Gastrocnemius medialis (tissue), 4 donors: ENCODE results near the gene SLC25A39. TPM values are rescaled to one million over a fixed set of nuclear protein-coding genes. Genes with fewer than 3 reads are reported as not detected.

ENCODE experiments used
- ATAC-seq, 2 donors: fragments of 150-250 bp; one replicate each; pipeline ENCODE4 v1.9.1; 2016
- DNase-seq, 2 donors: peaks; one replicate each; pipeline ENCODE4 v3.0.0-alpha.2; 2019
- H3K27ac ChIP-seq, 4 donors: fragments of 200-600 bp; sonication (generic); 1 replicate in 1 of 4; 2 replicates in 3 of 4; pipeline ENCODE4 v1.5.1; 2016 to 2018; ENCODE audit warnings: mild to moderate bottlenecking in 2 of 4, moderate library complexity in 1 of 4
- H3K27me3 ChIP-seq, 3 donors: fragments of 200-600 bp; sonication (generic) in 2 of 3; 1 replicate in 1 of 3; 2 replicates in 2 of 3; pipeline versions ENCODE4 v1.5.1 to v1.6.0; 2016 to 2019; ENCODE audit warnings: mild to moderate bottlenecking in 1 of 3, moderate library complexity in 1 of 3
- H3K36me3 ChIP-seq, 2 donors: fragments of 200-600 bp; sonication (generic) in 1 of 2; one replicate each; pipeline ENCODE4 v1.5.1; 2017 to 2018
- H3K4me1 ChIP-seq, 2 donors: fragments of 200-600 bp; sonication (generic) in 1 of 2; one replicate each; pipeline ENCODE4 v1.5.1; 2016 to 2017; ENCODE audit warnings: mild to moderate bottlenecking in 2 of 2
- H3K4me3 ChIP-seq, 4 donors: fragments of 200-600 bp; sonication (generic) in 3 of 4; 1 replicate in 1 of 4; 2 replicates in 3 of 4; pipeline ENCODE4 v1.5.1; 2016 to 2019; ENCODE audit warnings: mild to moderate bottlenecking in 2 of 4
- H3K9me3 ChIP-seq, 3 donors: fragments of 200-600 bp; sonication (generic) in 2 of 3; 1 replicate in 1 of 3; 2 replicates in 2 of 3; pipeline ENCODE4 v1.5.1; 2016 to 2019
- POLR2A ChIP-seq, 2 donors: fragments of 450-650 bp; IDR thresholded peaks; one replicate each; pipeline ENCODE4 v1.6.1; 2017; ENCODE audit warnings: antibody characterized with exemption in 2 of 2, mild to moderate bottlenecking in 2 of 2, moderate library complexity in 2 of 2
- in situ Hi-C, 4 donors: fragments of 200-750 bp; cut with MboI; loops; one replicate each; pipeline versions ENCODE4 v1.15.0 to v1.8.0; 2017; ENCODE audit warnings: low sequenced_read_pairs in 4 of 4
- intact Hi-C: fragments of 100-400 bp; cut with DNase I; formaldehyde crosslinking; loops from one replicate; pipeline ENCODE4 v1.15.1; 2023; ENCODE audit warnings: low total_unique reads
- total RNA-seq, 4 donors: library from RNA; depleted of rRNA; stranded (reverse); fragments of >200 nt; gene quantifications; one replicate each; pipeline versions ENCODE4 v1.1.0 to v1.2.3, GENCODE V29; 2016
- TF ChIP-seq, protein P1 (sequence below), 5 experiments: fragments of 450-650 bp in 3 of 5; fragments of 200-600 bp in 2 of 5; sonication (generic) in 2 of 5; IDR thresholded peaks in 4 of 5; conservative IDR thresholded peaks in 1 of 5; 1 replicate in 4 of 5; 2 replicates in 1 of 5; pipeline ENCODE4 v1.5.1; 2016 to 2019; ENCODE audit warnings: antibody characterized with exemption in 5 of 5, mild to moderate bottlenecking in 3 of 5, moderate library complexity in 3 of 5

SLC25A39 gene
- total RNA-seq, 4 donors from 2014 or later = 36.7 to 44.2 (median 38.4) TPM

DNA sequence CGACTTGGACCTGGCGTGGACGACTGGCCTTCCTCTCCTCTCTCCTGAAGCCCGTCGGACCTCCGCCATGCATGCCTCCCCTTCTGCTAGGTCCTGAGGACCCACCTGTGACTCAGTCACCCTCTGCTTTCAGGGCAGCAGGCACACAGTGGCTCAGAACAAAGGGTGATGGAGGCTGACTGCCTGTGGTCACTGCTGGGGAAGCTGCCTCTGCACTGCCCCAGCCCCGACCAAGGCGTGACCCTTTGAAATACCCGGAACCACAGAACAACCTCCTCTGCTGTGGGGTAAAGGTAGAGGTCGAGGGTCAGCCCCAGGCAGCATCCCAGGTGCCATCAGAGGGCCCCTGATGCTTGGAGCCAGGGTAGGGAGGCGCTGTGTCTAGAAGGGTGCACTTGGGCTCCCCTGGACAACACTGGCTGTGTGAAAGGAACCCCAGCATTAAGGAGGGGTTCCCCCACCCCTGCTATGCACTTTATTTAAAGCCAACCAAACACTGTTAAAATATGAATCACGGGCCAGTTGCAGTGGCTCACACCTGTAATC is 44.2 kb downstream of the SLC25A39 start:
- Histone ChIP-seq H3K36me3 (no peaks in the 10 kb centered on the region), H3K27ac (peak overlapping the region in 3 of 4 donors; percentile 37 to 64 (median 56)), H3K9me3 (no peaks in the 10 kb centered on the region), H3K4me1 (peaks cover 4 to 9% of the 10 kb centered on the region in 2 donors), H3K27me3 (no peaks in the 10 kb centered on the region), H3K4me3 (no peak overlapping the region)
- ATAC-seq (no peak), DNase-seq (no peak)
- in situ Hi-C loops (no loop called here), intact Hi-C loops (no loop called here)
- TF ChIP-seq POLR2A (IDR thresholded peaks at IDR 0.05) = no peak
- TF ChIP-seq, protein P1, sequence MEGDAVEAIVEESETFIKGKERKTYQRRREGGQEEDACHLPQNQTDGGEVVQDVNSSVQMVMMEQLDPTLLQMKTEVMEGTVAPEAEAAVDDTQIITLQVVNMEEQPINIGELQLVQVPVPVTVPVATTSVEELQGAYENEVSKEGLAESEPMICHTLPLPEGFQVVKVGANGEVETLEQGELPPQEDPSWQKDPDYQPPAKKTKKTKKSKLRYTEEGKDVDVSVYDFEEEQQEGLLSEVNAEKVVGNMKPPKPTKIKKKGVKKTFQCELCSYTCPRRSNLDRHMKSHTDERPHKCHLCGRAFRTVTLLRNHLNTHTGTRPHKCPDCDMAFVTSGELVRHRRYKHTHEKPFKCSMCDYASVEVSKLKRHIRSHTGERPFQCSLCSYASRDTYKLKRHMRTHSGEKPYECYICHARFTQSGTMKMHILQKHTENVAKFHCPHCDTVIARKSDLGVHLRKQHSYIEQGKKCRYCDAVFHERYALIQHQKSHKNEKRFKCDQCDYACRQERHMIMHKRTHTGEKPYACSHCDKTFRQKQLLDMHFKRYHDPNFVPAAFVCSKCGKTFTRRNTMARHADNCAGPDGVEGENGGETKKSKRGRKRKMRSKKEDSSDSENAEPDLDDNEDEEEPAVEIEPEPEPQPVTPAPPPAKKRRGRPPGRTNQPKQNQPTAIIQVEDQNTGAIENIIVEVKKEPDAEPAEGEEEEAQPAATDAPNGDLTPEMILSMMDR (IDR thresholded peaks at IDR 0.05 in 4 of 5, conservative IDR thresholded peaks at IDR 0.05 in 1 of 5) = no peak

DNA sequence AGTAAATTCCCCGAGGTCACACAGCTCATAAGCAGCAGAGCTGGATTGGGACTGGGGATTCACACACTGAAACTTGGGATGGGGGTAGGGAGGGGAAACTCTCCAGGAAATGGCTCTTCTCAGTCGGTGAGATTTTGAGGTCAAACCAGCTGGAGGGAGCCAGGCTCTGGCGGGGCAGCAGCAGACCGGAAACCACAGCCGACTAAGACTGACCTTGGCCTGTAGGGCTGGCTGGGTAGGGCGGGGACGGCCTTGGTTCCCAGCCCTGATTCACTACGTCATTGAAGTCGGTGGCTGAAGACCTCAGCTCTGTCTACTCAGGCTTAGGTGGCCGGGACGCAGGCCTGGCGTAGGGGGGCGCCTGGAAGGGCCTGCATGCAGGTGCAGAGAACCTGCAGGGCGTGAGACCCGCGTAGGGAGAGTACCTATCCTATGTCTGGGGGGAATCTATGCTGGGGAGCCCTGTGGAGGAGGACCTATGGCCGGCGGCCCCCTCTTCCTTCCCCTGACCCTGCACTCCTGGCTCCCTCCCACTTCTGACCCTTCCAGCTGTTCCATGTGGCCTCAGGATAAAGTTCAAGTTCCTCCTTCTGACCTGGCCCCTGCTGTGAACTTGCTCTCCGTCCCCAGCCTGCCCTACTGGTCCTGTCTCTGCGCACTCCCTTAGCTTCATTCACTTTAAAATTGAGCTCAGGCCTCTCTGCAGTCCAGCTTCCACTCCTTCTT is 44.8 kb downstream of the SLC25A39 start:
- Histone ChIP-seq H3K36me3 (no peaks in the 10 kb centered on the region), H3K4me3 (no peak overlapping the region), H3K27me3 (no peaks in the 10 kb centered on the region), H3K4me1 (peaks cover 4 to 9% of the 10 kb centered on the region in 2 donors), H3K9me3 (no peaks in the 10 kb centered on the region), H3K27ac (peak overlapping the region; percentile 37 to 64 (median 58))
- DNase-seq (peak; percentile 24 to 51), ATAC-seq (peak; percentile 69 to 77)
- in situ Hi-C loops (no loop called here), intact Hi-C loops (no loop called here)
- TF ChIP-seq, protein P1 (IDR thresholded peaks at IDR 0.05 in 4 of 5, conservative IDR thresholded peaks at IDR 0.05 in 1 of 5) = no peak
- TF ChIP-seq POLR2A (IDR thresholded peaks at IDR 0.05) = no peak

DNA sequence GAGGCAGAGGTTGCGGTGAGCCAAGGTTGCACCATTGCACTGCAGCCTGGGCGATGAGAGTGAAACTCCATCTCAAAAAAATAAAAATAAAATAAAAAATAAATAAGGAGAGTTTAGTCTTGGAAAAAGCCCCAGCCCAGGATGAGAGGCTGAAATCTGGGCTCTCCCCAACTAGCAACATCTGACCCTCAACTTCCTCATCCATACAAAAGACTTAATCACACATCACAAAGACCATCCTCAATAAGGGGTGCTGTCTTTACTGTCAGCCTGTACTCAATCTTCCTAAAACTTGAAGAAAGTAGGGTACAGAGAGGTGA is 45.3 kb downstream of the SLC25A39 start:
- in situ Hi-C loops = no loop called here
- TF ChIP-seq, protein P1 (IDR thresholded peaks at IDR 0.05 in 4 of 5, conservative IDR thresholded peaks at IDR 0.05 in 1 of 5) = no peak
- no peak for TF ChIP-seq POLR2A (IDR thresholded peaks at IDR 0.05)
- peak overlapping the region in 1 of 4 donors; percentile 61 for H3K27ac ChIP-seq

GRCh38 chr17:44277976-44278375 is 46.6 kb downstream of the SLC25A39 start:
- no peak for DNase-seq
- peaks cover 4 to 9% of the 10 kb centered on the region in 2 donors for H3K4me1 ChIP-seq
- H3K27me3 ChIP-seq = no peaks in the 10 kb centered on the region
- TF ChIP-seq, protein P1 (IDR thresholded peaks at IDR 0.05 in 4 of 5, conservative IDR thresholded peaks at IDR 0.05 in 1 of 5) = no peak
- no peak for TF ChIP-seq POLR2A (IDR thresholded peaks at IDR 0.05)
- H3K4me3 ChIP-seq = no peak overlapping the region
- H3K36me3 ChIP-seq = no peaks in the 10 kb centered on the region
- no peak overlapping the region for H3K27ac ChIP-seq
- in situ Hi-C loops = no loop called here
- intact Hi-C loops = no loop called here
- no peak for ATAC-seq
- H3K9me3 ChIP-seq = no peaks in the 10 kb centered on the region

More for the DNA sequence above, 45.3 kb downstream of the SLC25A39 start:
- Histone ChIP-seq H3K9me3 (no peaks in the 10 kb centered on the region), H3K27me3 (no peaks in the 10 kb centered on the region), H3K4me1 (peaks cover 4 to 9% of the 10 kb centered on the region in 2 donors), H3K4me3 (no peak overlapping the region), H3K36me3 (no peaks in the 10 kb centered on the region)
- ATAC-seq (no peak), DNase-seq (no peak)
- intact Hi-C loops = no loop called here
